Karpas-422 (cell line): ENCODE measurements around the gene CDK3. TPM values are rescaled to one million over a fixed set of nuclear protein-coding genes. Genes with fewer than 3 reads are reported as not detected.
"Not testable (repeated sequence)": the region's sequence is repeated elsewhere in the genome, so short reads cannot be mapped to it uniquely, and the experiment has no call there.

Experiments used
- DNase-seq: peaks from one replicate; pipeline ENCODE4 v3.0.0-alpha.2; 2015
- H2AFZ ChIP-seq: fragments of 200-600 bp; sonication (generic); 2 replicates; pipeline ENCODE4 v1.6.1; 2014; ENCODE audit warnings: antibody characterized with exemption, low read length, mixed read lengths
- H3K27ac ChIP-seq: fragments of 200-600 bp; sonication (generic); 2 replicates; pipeline ENCODE4 v1.5.1; 2014; ENCODE audit warnings: mild to moderate bottlenecking, low read length, moderate library complexity
- H3K27me3 ChIP-seq: fragments of 200-600 bp; sonication (generic); 2 replicates; pipeline ENCODE4 v1.6.1; 2014; ENCODE audit warnings: low read length, mixed read lengths
- H3K36me3 ChIP-seq: fragments of 200-600 bp; sonication (generic); 2 replicates; pipeline ENCODE4 v1.6.1; 2014; ENCODE audit warnings: low read length, mixed read lengths; ENCODE audit not compliant: insufficient read depth
- H3K4me1 ChIP-seq: fragments of 200-600 bp; sonication (generic); 2 replicates; pipeline ENCODE4 v1.6.1; 2014; ENCODE audit warnings: mild to moderate bottlenecking, low read length, mixed read lengths
- H3K4me2 ChIP-seq: fragments of 200-600 bp; sonication (generic); 2 replicates; pipeline ENCODE4 v1.6.1; 2014; ENCODE audit warnings: low read length, low read depth, mild to moderate bottlenecking; ENCODE audit not compliant: poor library complexity, severe bottlenecking
- H3K4me3 ChIP-seq: fragments of 200-600 bp; sonication (generic); 2 replicates; pipeline ENCODE4 v1.5.1; 2014; ENCODE audit warnings: mild to moderate bottlenecking, antibody characterized with exemption, low read length, mixed read lengths
- H3K79me2 ChIP-seq: fragments of 200-600 bp; sonication (generic); 2 replicates; pipeline ENCODE4 v1.6.1; 2014; ENCODE audit warnings: mild to moderate bottlenecking, low read length, mixed read lengths
- H3K9ac ChIP-seq: fragments of 200-600 bp; sonication (generic); 2 replicates; pipeline ENCODE4 v1.6.0; 2014; ENCODE audit warnings: low read length
- H3K9me2 ChIP-seq: fragments of 200-600 bp; sonication (generic), shearing (Covaris generic); replicated peaks from 2 replicates; pipeline ENCODE4 v1.6.0; 2014; ENCODE audit warnings: mild to moderate bottlenecking, low read length, moderate library complexity; ENCODE audit not compliant: insufficient read depth
- H3K9me3 ChIP-seq: fragments of 300-700, 200-600 bp; sonication (generic); 2 replicates; pipeline ENCODE4 v1.6.1; 2014; ENCODE audit warnings: low read length, mixed read lengths
- H4K20me1 ChIP-seq: fragments of 200-600 bp; sonication (generic); 2 replicates; pipeline ENCODE4 v1.6.1; 2014; ENCODE audit warnings: mild to moderate bottlenecking, antibody characterized with exemption, low read length, low read depth; ENCODE audit not compliant: insufficient read depth
- total RNA-seq: library from RNA; depleted of rRNA; stranded (reverse); fragments of >200 nt; shearing (Covaris generic); gene quantifications from 2 replicates; pipeline ENCODE4 v1.2.3, GENCODE V29; 2014; ENCODE audit warnings: low replicate concordance

The CDK3 gene
- total RNA-seq, 1 experiment from 2014 or later = 4.7 TPM

- Histone ChIP-seq H3K9me3 (no peaks in the 10 kb centered on the region), H3K4me1 (no peaks in the 10 kb centered on the region), H3K9ac (no peak overlapping the region), H3K27ac (no peak overlapping the region), H2AFZ (no peak overlapping the region), H3K36me3 (no peaks in the 10 kb centered on the region), H3K79me2 (no peaks in the 10 kb centered on the region), H3K4me2 (no peak overlapping the region), H3K9me2 (no peaks in the 10 kb centered on the region), H3K27me3 (no peaks in the 10 kb centered on the region), H4K20me1 (no peaks in the 10 kb centered on the region), H3K4me3 (no peak overlapping the region)
- no peak for DNase-seq
Measured at GRCh38 chr17:76033139-76033538, 32.5 kb downstream of the CDK3 start.

GRCh38 chr17:76034428-76035350 lies 34.0 kb downstream of the CDK3 start:
- Histone ChIP-seq H3K9me3 (no peaks in the 10 kb centered on the region), H2AFZ (no peak overlapping the region), H3K27ac (no peak overlapping the region), H3K27me3 (no peaks in the 10 kb centered on the region), H3K79me2 (no peaks in the 10 kb centered on the region), H4K20me1 (no peaks in the 10 kb centered on the region), H3K9me2 (no peaks in the 10 kb centered on the region), H3K4me2 (no peak overlapping the region), H3K4me1 (no peaks in the 10 kb centered on the region), H3K9ac (no peak overlapping the region), H3K36me3 (no peaks in the 10 kb centered on the region; the same call in 1 of the 2 replicates), H3K4me3 (no peak overlapping the region)
- no peak for DNase-seq

DNA sequence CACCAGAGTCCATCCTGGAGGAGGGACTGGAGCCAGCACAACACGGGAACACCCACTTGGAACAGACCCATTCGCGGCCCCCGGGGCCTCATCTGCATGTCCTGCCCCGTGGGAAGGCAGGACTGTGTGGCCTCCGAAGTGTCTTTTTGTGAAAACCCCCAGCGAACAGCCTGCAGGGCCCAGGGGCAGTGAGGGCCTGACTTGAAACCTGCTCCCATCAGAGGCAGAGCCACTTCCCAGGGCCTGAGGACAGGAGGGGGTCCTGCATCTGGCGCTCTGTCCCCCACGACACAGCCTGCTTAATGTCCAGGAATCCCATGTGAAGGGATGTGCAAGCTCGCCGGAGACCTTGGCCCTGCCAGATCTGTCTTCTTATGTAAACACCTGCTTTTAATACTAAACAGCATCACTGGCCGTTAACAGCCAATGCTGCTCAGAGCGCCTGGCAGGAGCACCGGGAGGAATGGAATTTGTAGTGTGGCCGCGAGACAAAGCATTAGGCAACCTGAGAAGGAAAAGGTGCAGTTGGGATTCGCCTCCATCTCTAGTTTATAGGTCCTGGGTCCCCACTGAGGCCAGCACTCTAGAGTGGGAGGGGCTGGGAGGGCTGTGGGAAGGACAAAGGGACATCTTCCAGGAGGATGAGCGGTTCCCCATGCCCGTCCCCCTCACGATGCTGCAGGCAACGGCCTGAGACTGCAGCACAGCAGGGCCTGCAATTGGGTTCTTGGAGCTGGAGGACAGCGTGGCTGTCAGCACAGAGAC lies 36.0 kb downstream of the CDK3 start:
- no peak overlapping the region for H3K27ac ChIP-seq
- H3K4me3 ChIP-seq = no peak overlapping the region
- H3K79me2 ChIP-seq = no peaks in the 10 kb centered on the region
- no peaks in the 10 kb centered on the region for H3K27me3 ChIP-seq
- H3K36me3 ChIP-seq = no peaks in the 10 kb centered on the region; the same call in 1 of the 2 replicates
- no peaks in the 10 kb centered on the region for H4K20me1 ChIP-seq
- DNase-seq = no peak
- H3K9ac ChIP-seq = no peak overlapping the region
- no peaks in the 10 kb centered on the region for H3K4me1 ChIP-seq
- no peaks in the 10 kb centered on the region for H3K9me2 ChIP-seq
- no peak overlapping the region for H2AFZ ChIP-seq
- no peaks in the 10 kb centered on the region for H3K9me3 ChIP-seq
- H3K4me2 ChIP-seq = no peak overlapping the region

DNA sequence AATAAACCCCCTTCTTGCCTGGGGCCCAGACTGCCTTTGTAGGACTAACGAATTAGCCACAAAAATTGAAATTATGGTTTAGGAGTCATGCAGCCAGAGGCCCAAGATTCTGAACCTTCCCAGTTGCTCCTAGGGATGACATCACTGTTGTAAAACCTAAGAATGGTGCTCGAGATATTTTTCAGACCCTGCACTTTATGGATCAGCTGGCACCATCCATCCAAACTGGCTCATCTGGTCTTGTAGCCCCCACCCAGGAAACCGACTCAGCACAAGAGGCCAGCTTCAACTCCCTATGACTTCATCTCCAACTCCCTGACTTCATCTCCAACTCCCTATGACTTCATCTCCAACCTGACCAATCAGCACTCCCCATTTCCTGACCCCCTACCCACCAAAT lies 37.4 kb downstream of the CDK3 start:
- DNase-seq = no peak
- H2AFZ ChIP-seq = no peak overlapping the region
- H3K9ac ChIP-seq = no peak overlapping the region
- no peaks in the 10 kb centered on the region; the same call in 1 of the 2 replicates for H3K36me3 ChIP-seq
- H3K9me2 ChIP-seq = no peaks in the 10 kb centered on the region
- H4K20me1 ChIP-seq = no peaks in the 10 kb centered on the region
- H3K4me3 ChIP-seq = no peak overlapping the region
- no peak overlapping the region for H3K27ac ChIP-seq
- no peaks in the 10 kb centered on the region for H3K79me2 ChIP-seq
- no peaks in the 10 kb centered on the region for H3K9me3 ChIP-seq
- no peaks in the 10 kb centered on the region for H3K27me3 ChIP-seq
- H3K4me1 ChIP-seq = no peaks in the 10 kb centered on the region
- H3K4me2 ChIP-seq = no peak overlapping the region

DNA sequence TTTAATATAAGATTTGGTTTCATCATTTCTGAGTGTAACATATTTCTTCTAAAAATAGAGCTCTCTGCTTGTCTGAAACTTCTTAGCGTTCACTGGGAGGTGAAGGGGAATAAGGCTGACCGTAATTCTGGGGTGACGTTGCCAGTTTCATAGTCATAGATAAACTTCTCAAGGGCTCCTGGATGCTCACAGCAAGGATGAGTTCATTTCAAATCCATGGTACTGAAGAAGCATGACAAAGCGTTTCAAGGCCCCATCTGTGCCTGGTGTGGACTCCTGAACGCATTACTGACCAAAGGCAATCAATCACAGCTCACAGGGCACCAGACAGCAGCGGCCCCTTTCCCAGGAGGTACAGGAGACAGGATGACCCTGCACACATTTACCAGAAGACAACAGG lies 38.5 kb downstream of the CDK3 start:
- H3K79me2 ChIP-seq = no peaks in the 10 kb centered on the region
- no peak for DNase-seq
- H3K9me2 ChIP-seq = no peaks in the 10 kb centered on the region
- no peak overlapping the region for H2AFZ ChIP-seq
- no peaks in the 10 kb centered on the region for H3K4me1 ChIP-seq
- no peak overlapping the region for H3K9ac ChIP-seq
- no peaks in the 10 kb centered on the region for H3K27me3 ChIP-seq
- no peaks in the 10 kb centered on the region; the same call in 1 of the 2 replicates for H3K36me3 ChIP-seq
- no peak overlapping the region for H3K27ac ChIP-seq
- H3K4me2 ChIP-seq = no peak overlapping the region
- no peak overlapping the region for H3K4me3 ChIP-seq
- H3K9me3 ChIP-seq = no peaks in the 10 kb centered on the region
- no peaks in the 10 kb centered on the region for H4K20me1 ChIP-seq

DNA sequence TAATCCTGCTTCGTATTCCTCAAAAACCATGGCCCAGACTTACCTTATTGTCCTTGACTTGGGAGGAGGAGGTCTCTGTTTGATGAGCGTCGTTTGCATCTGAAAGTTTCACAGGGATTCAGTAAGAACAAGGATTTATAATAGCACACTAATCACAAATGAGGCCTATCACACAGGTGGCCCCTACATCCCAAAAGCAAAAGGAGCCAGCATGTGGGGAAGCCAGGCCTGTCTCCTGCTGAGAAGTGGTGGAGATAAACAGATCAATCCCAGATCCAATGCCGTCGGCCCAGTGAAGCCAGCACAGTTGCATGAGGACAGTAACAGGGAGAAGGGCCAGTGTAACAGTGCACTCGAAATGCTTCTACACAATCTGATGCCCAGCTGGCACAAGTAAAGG lies 39.7 kb downstream of the CDK3 start:
- no peak overlapping the region for H3K27ac ChIP-seq
- no peaks in the 10 kb centered on the region for H3K27me3 ChIP-seq
- H2AFZ ChIP-seq = no peak overlapping the region
- no peaks in the 10 kb centered on the region for H3K9me3 ChIP-seq
- H3K4me3 ChIP-seq = no peak overlapping the region
- no peaks in the 10 kb centered on the region for H3K79me2 ChIP-seq
- H3K9me2 ChIP-seq = no peaks in the 10 kb centered on the region
- no peak for DNase-seq
- no peaks in the 10 kb centered on the region; the same call in 1 of the 2 replicates for H3K36me3 ChIP-seq
- no peak overlapping the region for H3K4me2 ChIP-seq
- no peaks in the 10 kb centered on the region for H3K4me1 ChIP-seq
- no peak overlapping the region for H3K9ac ChIP-seq
- H4K20me1 ChIP-seq = no peaks in the 10 kb centered on the region

- H3K9ac ChIP-seq = not testable (repeated sequence)
Measured at GRCh38 chr17:76042868-76043267, 42.2 kb downstream of the CDK3 start.

DNA sequence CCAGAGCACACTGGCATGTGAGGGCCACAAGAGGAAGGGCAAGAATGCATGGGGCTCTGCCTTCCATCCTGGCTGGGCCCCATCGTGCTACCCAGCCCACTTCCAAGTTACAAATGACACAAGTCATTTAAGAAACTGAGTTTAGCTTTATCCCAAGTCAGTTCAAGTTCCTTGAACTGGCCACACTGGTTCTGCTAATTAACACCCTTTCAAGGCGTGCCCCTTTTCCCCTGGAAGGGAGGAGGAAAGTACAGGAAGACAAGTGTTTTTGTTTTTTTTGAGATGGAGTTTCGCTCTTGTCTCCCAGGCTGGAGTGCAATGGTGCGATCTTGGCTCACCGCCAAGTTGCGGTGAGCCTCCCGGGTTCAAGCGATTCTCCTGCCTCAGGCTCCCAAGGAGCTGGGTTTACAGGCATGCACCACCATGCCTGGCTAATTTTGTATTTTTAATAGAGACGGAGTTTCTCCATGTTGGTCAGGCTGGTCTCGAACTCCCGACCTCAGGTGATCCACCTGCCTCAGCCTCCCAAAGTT lies 43.9 kb downstream of the CDK3 start:
- not testable (repeated sequence) for H3K27me3 ChIP-seq, H3K27ac ChIP-seq, H3K4me2 ChIP-seq, H3K9me3 ChIP-seq, H3K4me3 ChIP-seq, H4K20me1 ChIP-seq, H3K9ac ChIP-seq, H2AFZ ChIP-seq, DNase-seq, H3K9me2 ChIP-seq, H3K79me2 ChIP-seq, H3K4me1 ChIP-seq, H3K36me3 ChIP-seq

More at GRCh38 chr17:76042868-76043267, 42.2 kb downstream of the CDK3 start:
- not testable (repeated sequence) for H3K4me1 ChIP-seq, H4K20me1 ChIP-seq, H3K4me2 ChIP-seq, H3K9me2 ChIP-seq, DNase-seq, H3K36me3 ChIP-seq, H3K4me3 ChIP-seq, H3K79me2 ChIP-seq, H3K27ac ChIP-seq, H3K27me3 ChIP-seq, H3K9me3 ChIP-seq, H2AFZ ChIP-seq
